Stimulated activated CD4-positive, alpha-beta T cell treated with anti-CD3 and anti-CD28 coated beads, TNF-alpha, amount 100 ng/mL, for 24 hours (primary cell): Measurements from ENCODE around the gene NARF.
"Not testable (repeated sequence)": the region's sequence is repeated elsewhere in the genome, so short reads cannot be mapped to it uniquely, and the experiment has no call there.

Experiments used
- DNase-seq, 3 experiments: peaks; one replicate each; pipeline ENCODE4 v3.0.0-alpha.2; 2020; ENCODE audit warnings: low read depth in 3 of 3

Gene NARF

GRCh38 chr17:82458179-82458884 lies at the start of gene NARF:
NARF (plus strand) TSS chr17:82458741; CDS start chr17:82458804, 63 bp downstream.
- DNase-seq, result peak; percentile 90 to 96 (median 91)

- DNase-seq, result no peak
Measured at GRCh38 chr17:82408938-82409318, 49.6 kb upstream of the NARF start.

GRCh38 chr17:82410014-82410716 lies 48.4 kb upstream of the NARF start:
- DNase-seq, result no peak

- DNase-seq, result no peak
Measured at GRCh38 chr17:82411396-82412053, 47.0 kb upstream of the NARF start.

- not testable (repeated sequence) for DNase-seq
Measured at GRCh38 chr17:82412081-82412480, 46.5 kb upstream of the NARF start.

- no peak for DNase-seq
Measured at GRCh38 chr17:82412535-82413520, 45.7 kb upstream of the NARF start.

- DNase-seq, result peak; percentile 56 to 70 (median 60)
Measured at GRCh38 chr17:82414548-82415281, 43.8 kb upstream of the NARF start.

GRCh38 chr17:82415336-82415735 lies 43.2 kb upstream of the NARF start:
- no peak for DNase-seq

- no peak for DNase-seq
Measured at GRCh38 chr17:82415786-82416185, 42.8 kb upstream of the NARF start.

GRCh38 chr17:82416264-82416663 lies 42.3 kb upstream of the NARF start:
- no peak for DNase-seq

- DNase-seq, result no peak
Measured at GRCh38 chr17:82416771-82417170, 41.8 kb upstream of the NARF start.

- peak; percentile 56 to 81 (median 65) for DNase-seq
Measured at GRCh38 chr17:82418001-82418986, 40.2 kb upstream of the NARF start, which contains the start of the genes HEXD and OGFOD3. HEXD (plus strand) TSS chr17:82418347; CDS start chr17:82419800, 1,453 bp downstream. OGFOD3 (minus strand) TSS chr17:82418586; CDS start chr17:82418485, 101 bp downstream.

GRCh38 chr17:82419540-82419939 lies 39.0 kb upstream of the NARF start:
- no peak for DNase-seq

- DNase-seq, result peak; percentile 18 to 59 (median 31)
Measured at GRCh38 chr17:82424001-82424862, 34.3 kb upstream of the NARF start.

GRCh38 chr17:82424863-82425159 lies 33.7 kb upstream of the NARF start:
- DNase-seq, result no peak

- no peak for DNase-seq
Measured at GRCh38 chr17:82428546-82428945, 30.0 kb upstream of the NARF start.

GRCh38 chr17:82429824-82430223 lies 28.7 kb upstream of the NARF start:
- no peak for DNase-seq

GRCh38 chr17:82432017-82432416 lies 26.5 kb upstream of the NARF start:
- DNase-seq, result no peak
